GM23338 (cell line): ENCODE measurements around the gene CHD5. TPM values are rescaled to one million over a fixed set of nuclear protein-coding genes. Genes with fewer than 3 reads are reported as not detected.

Experiments
- ATAC-seq: fragments of 200-7000 bp; cut with Tn5 transposase; 3 replicates; pipeline ENCODE4 v1.9.1; 2020
- DNase-seq: peaks from one replicate; pipeline ENCODE4 v3.0.0-alpha.2; 2015; ENCODE audit warnings: low spot score
- H2AFZ ChIP-seq: fragments of 200-600 bp; sonication (generic); 2 replicates; pipeline ENCODE4 v1.8.0; 2016; ENCODE audit warnings: antibody characterized with exemption, mild to moderate bottlenecking, moderate library complexity
- H3F3A ChIP-seq: fragments of 200-600 bp; sonication (generic); replicated peaks from 2 replicates; pipeline ENCODE4 v1.8.0; 2017; ENCODE audit warnings: antibody characterized with exemption, mixed run types, low read depth
- H3K27ac ChIP-seq: fragments of 200-600 bp; sonication (generic); 2 replicates; pipeline ENCODE4 v1.6.1; 2016; ENCODE audit warnings: low read depth
- H3K27me3 ChIP-seq: fragments of 200-600 bp; sonication (generic); 2 replicates; pipeline ENCODE4 v1.8.0; 2016; ENCODE audit warnings: mild to moderate bottlenecking, mixed run types, moderate library complexity; ENCODE audit not compliant: insufficient read depth
- H3K36me3 ChIP-seq: fragments of 200-600 bp; sonication (generic); 2 replicates; pipeline ENCODE4 v1.8.0; 2016; ENCODE audit warnings: mild to moderate bottlenecking; ENCODE audit not compliant: insufficient read depth
- H3K4me1 ChIP-seq: fragments of 200-600 bp; sonication (generic); 2 replicates; pipeline ENCODE4 v1.8.0; 2016; ENCODE audit warnings: mild to moderate bottlenecking, moderate library complexity; ENCODE audit not compliant: insufficient read depth
- H3K4me2 ChIP-seq: fragments of 200-600 bp; sonication (generic); 2 replicates; pipeline ENCODE4 v1.7.1; 2017; ENCODE audit warnings: mixed run types
- H3K4me3 ChIP-seq: fragments of 200-600 bp; sonication (generic); 2 replicates; pipeline ENCODE4 v1.6.1; 2016; ENCODE audit warnings: mixed run types
- H3K79me2 ChIP-seq: fragments of 200-600 bp; sonication (generic); replicated peaks from 2 replicates; pipeline ENCODE4 v1.8.0; 2017; ENCODE audit warnings: mild to moderate bottlenecking; ENCODE audit not compliant: insufficient read depth
- H3K9me2 ChIP-seq: fragments of 200-600 bp; sonication (generic); 2 replicates; pipeline ENCODE4 v1.8.0; 2017; ENCODE audit not compliant: insufficient read depth
- H4K20me1 ChIP-seq: fragments of 200-600 bp; sonication (generic); replicated peaks from 2 replicates; pipeline ENCODE4 v1.8.0; 2017; ENCODE audit warnings: mild to moderate bottlenecking; ENCODE audit not compliant: insufficient read depth
- H3K27ac Mint-ChIP-seq: 2 replicates; pipeline ENCODE4 v1.8.0; 2020; ENCODE audit warnings: inconsistent platforms, mild to moderate bottlenecking, moderate library complexity, mixed read lengths
- H3K27me3 Mint-ChIP-seq: 3 replicates; pipeline ENCODE4 v1.8.0; 2022; ENCODE audit warnings: low read depth, mild to moderate bottlenecking, moderate library complexity, mixed read lengths, inconsistent platforms; ENCODE audit not compliant: insufficient read depth, poor library complexity
- H3K36me3 Mint-ChIP-seq: 3 replicates; pipeline ENCODE4 v1.8.0; 2021; ENCODE audit warnings: low read depth, mild to moderate bottlenecking, inconsistent platforms, moderate library complexity, mixed read lengths
- H3K4me1 Mint-ChIP-seq: 3 replicates; pipeline ENCODE4 v1.8.0; 2020; ENCODE audit warnings: mild to moderate bottlenecking, inconsistent platforms, mixed read lengths
- H3K4me3 Mint-ChIP-seq: 3 replicates; pipeline ENCODE4 v1.8.0; 2021; ENCODE audit warnings: moderate library complexity, mild to moderate bottlenecking, inconsistent platforms, mixed read lengths
- H3K9me3 Mint-ChIP-seq: 3 replicates; pipeline ENCODE4 v1.8.0; 2020; ENCODE audit warnings: moderate library complexity, mild to moderate bottlenecking, inconsistent platforms, mixed read lengths
- CREB1 ChIP-seq: fragments of 250-450 bp; sonication (Bioruptor Pico); IDR thresholded peaks from 2 replicates; pipeline ENCODE4 v1.5.0; 2020; ENCODE audit warnings: low read depth, mild to moderate bottlenecking, moderate library complexity
- EZH2 ChIP-seq: fragments of 200-600 bp; sonication (generic); IDR thresholded peaks from one replicate; pipeline ENCODE4 v1.8.0; 2017; ENCODE audit warnings: antibody characterized with exemption, mild to moderate bottlenecking, low read depth; ENCODE audit not compliant: unreplicated experiment
- EZH2phosphoT487 ChIP-seq: fragments of 200-600 bp; sonication (generic); IDR thresholded peaks from one replicate; pipeline ENCODE4 v1.8.1; 2018; ENCODE audit warnings: antibody characterized with exemption; ENCODE audit not compliant: unreplicated experiment
- JUNB ChIP-seq: IDR thresholded peaks from one replicate; pipeline ENCODE4 v1.6.1; 2016; ENCODE audit warnings: antibody characterized with exemption; ENCODE audit not compliant: unreplicated experiment
- NANOG ChIP-seq: IDR thresholded peaks from 2 replicates; pipeline ENCODE4 v1.6.1; 2016; ENCODE audit warnings: antibody characterized with exemption, borderline replicate concordance
- POLR2AphosphoS5 ChIP-seq: IDR thresholded peaks from 2 replicates; pipeline ENCODE4 v1.6.1; 2016; ENCODE audit warnings: antibody characterized with exemption, low read depth
- STAT1 ChIP-seq: IDR thresholded peaks from one replicate; pipeline ENCODE4 v1.6.1; 2016; ENCODE audit warnings: antibody characterized with exemption; ENCODE audit not compliant: unreplicated experiment
- ZNF114 ChIP-seq: fragments of 250-450 bp; sonication (Bioruptor Pico); IDR thresholded peaks from 2 replicates; pipeline ENCODE4 v1.5.0; 2020; ENCODE audit warnings: mild to moderate bottlenecking, moderate library complexity
- ZNF331 ChIP-seq: fragments of 250-450 bp; sonication (Bioruptor Pico); IDR thresholded peaks from 2 replicates; pipeline ENCODE4 v1.5.0; 2020; ENCODE audit warnings: low read depth, mild to moderate bottlenecking, moderate library complexity
- ZNF462 ChIP-seq: fragments of 250-450 bp; sonication (Bioruptor Pico); IDR thresholded peaks from 2 replicates; pipeline ENCODE4 v1.5.0; 2020; ENCODE audit warnings: mild to moderate bottlenecking, moderate library complexity
- polyA plus RNA-seq: library from polyadenylated mRNA; unstranded; fragments of >200 nt; fragmentation: Nextera tagmentation; extraction: Ambion mirVana; gene quantifications from 2 replicates; pipeline ENCODE4 v1.2.1, GENCODE V29; 2016
- total RNA-seq: library from RNA; depleted of rRNA; stranded (reverse); fragments of >200 nt; shearing (Covaris generic); gene quantifications from 2 replicates; pipeline ENCODE4 v1.2.3, GENCODE V29; 2014
- TF ChIP-seq, protein P1 (sequence below), 2 experiments: fragments of 200-600 bp in 1 of 2; sonication (generic) in 1 of 2; conservative IDR thresholded peaks; 2 replicates each; pipeline versions ENCODE4 v1.5.1 to v1.6.1; 2016 to 2017; ENCODE audit warnings: antibody characterized with exemption in 2 of 2, low read depth in 2 of 2, mild to moderate bottlenecking in 2 of 2, moderate library complexity in 1 of 2
- TF ChIP-seq, protein P2 (sequence below): IDR thresholded peaks from one replicate; pipeline ENCODE4 v1.6.1; 2018; ENCODE audit warnings: antibody characterized with exemption; ENCODE audit not compliant: unreplicated experiment
- TF ChIP-seq, protein P3 (sequence below): IDR thresholded peaks from 2 replicates; pipeline ENCODE4 v1.6.1; 2016; ENCODE audit warnings: antibody characterized with exemption

CHD5 gene
- total and polyA plus RNA-seq, 2 experiments from 2014 or later, result 0.32 to 1.0 TPM

DNA sequence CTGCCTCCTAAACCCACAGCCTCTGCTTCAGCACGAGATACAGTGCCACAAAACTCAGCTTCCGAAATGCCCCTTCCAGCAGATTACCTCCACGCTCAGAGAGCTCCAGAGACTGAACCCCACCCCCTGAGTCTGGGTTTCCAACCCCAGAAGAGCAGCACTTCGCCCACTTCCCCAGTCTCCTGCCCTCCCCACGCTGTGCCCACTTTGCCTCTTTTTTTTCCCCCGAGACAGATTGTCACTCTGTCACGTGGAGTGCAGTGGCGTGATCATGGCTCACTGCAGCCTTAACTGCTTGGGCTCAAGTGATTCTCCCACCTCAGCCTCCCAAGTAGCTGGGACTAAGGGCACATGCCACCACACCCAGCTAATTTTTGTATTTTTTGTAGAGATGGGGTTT lies 45.5 kb upstream of the CHD5 start:
- DNase-seq, result no peak
- Histone ChIP-seq H3K27me3 (no peaks in the 10 kb centered on the region), H3K9me2 (no peaks in the 10 kb centered on the region), H3K4me1 (no peaks in the 10 kb centered on the region), H4K20me1 (peaks cover 38% of the 10 kb centered on the region), H3K4me2 (no peak overlapping the region), H3K36me3 (peaks cover 48% of the 10 kb centered on the region), H3F3A (peaks cover 11% of the 10 kb centered on the region; the same call in 1 of the 2 replicates), H3K79me2 (peaks cover 18% of the 10 kb centered on the region), H3K4me3 (no peak overlapping the region), H2AFZ (no peak overlapping the region), H3K27ac (no peak overlapping the region)
- Mint-ChIP-seq H3K27ac (no peak overlapping the region), H3K4me3 (no peak overlapping the region), H3K36me3 (peaks cover 80% of the 10 kb centered on the region), H3K9me3 (no peaks in the 10 kb centered on the region), H3K27me3 (peaks cover 14% of the 10 kb centered on the region), H3K4me1 (no peaks in the 10 kb centered on the region; the same call in 2 of the 3 replicates)
- ATAC-seq, result no peak
- TF ChIP-seq, protein P1, sequence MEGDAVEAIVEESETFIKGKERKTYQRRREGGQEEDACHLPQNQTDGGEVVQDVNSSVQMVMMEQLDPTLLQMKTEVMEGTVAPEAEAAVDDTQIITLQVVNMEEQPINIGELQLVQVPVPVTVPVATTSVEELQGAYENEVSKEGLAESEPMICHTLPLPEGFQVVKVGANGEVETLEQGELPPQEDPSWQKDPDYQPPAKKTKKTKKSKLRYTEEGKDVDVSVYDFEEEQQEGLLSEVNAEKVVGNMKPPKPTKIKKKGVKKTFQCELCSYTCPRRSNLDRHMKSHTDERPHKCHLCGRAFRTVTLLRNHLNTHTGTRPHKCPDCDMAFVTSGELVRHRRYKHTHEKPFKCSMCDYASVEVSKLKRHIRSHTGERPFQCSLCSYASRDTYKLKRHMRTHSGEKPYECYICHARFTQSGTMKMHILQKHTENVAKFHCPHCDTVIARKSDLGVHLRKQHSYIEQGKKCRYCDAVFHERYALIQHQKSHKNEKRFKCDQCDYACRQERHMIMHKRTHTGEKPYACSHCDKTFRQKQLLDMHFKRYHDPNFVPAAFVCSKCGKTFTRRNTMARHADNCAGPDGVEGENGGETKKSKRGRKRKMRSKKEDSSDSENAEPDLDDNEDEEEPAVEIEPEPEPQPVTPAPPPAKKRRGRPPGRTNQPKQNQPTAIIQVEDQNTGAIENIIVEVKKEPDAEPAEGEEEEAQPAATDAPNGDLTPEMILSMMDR (conservative IDR thresholded peaks at IDR 0.05; ENCODE audit: low read depth in 2 of 2), result no peak
- no peak for TF ChIP-seq EZH2phosphoT487
- TF ChIP-seq POLR2AphosphoS5, result no peak
- TF ChIP-seq ZNF114 (CRISPR knock-in tag), result no peak
- TF ChIP-seq ZNF462 (CRISPR knock-in tag), result no peak
- no peak for TF ChIP-seq ZNF331 (CRISPR knock-in tag)
- no peak for TF ChIP-seq JUNB
- no peak for TF ChIP-seq NANOG
- TF ChIP-seq, protein P2, sequence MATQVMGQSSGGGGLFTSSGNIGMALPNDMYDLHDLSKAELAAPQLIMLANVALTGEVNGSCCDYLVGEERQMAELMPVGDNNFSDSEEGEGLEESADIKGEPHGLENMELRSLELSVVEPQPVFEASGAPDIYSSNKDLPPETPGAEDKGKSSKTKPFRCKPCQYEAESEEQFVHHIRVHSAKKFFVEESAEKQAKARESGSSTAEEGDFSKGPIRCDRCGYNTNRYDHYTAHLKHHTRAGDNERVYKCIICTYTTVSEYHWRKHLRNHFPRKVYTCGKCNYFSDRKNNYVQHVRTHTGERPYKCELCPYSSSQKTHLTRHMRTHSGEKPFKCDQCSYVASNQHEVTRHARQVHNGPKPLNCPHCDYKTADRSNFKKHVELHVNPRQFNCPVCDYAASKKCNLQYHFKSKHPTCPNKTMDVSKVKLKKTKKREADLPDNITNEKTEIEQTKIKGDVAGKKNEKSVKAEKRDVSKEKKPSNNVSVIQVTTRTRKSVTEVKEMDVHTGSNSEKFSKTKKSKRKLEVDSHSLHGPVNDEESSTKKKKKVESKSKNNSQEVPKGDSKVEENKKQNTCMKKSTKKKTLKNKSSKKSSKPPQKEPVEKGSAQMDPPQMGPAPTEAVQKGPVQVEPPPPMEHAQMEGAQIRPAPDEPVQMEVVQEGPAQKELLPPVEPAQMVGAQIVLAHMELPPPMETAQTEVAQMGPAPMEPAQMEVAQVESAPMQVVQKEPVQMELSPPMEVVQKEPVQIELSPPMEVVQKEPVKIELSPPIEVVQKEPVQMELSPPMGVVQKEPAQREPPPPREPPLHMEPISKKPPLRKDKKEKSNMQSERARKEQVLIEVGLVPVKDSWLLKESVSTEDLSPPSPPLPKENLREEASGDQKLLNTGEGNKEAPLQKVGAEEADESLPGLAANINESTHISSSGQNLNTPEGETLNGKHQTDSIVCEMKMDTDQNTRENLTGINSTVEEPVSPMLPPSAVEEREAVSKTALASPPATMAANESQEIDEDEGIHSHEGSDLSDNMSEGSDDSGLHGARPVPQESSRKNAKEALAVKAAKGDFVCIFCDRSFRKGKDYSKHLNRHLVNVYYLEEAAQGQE, result no peak
- no peak for TF ChIP-seq STAT1
- no peak for TF ChIP-seq EZH2
- TF ChIP-seq, protein P3, sequence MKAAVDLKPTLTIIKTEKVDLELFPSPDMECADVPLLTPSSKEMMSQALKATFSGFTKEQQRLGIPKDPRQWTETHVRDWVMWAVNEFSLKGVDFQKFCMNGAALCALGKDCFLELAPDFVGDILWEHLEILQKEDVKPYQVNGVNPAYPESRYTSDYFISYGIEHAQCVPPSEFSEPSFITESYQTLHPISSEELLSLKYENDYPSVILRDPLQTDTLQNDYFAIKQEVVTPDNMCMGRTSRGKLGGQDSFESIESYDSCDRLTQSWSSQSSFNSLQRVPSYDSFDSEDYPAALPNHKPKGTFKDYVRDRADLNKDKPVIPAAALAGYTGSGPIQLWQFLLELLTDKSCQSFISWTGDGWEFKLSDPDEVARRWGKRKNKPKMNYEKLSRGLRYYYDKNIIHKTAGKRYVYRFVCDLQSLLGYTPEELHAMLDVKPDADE, result no peak
- TF ChIP-seq CREB1 (CRISPR knock-in tag), result no peak
